Kidney (tissue), 14 donors: Measurements from ENCODE around the gene ZBTB7C. TPM values are rescaled to one million over a fixed set of nuclear protein-coding genes. Genes with fewer than 3 reads are reported as not detected.

Experiments
- DNase-seq, 5 donors: peaks; one replicate each; pipeline ENCODE4 v3.0.0-alpha.2; 2013 to 2020
- FAIRE-seq: peaks from 2 replicates; lab custom pipeline; 2012; peaks lifted over from hg19 to GRCh38; lab: Jason Lieb, UNC
- H3K27ac ChIP-seq, 2 donors: one replicate each; pipeline ENCODE4 v1.7.0; 2013; ENCODE audit warnings: low read depth in 2 of 2, low read length in 2 of 2, inconsistent platforms in 1 of 2
- H3K27me3 ChIP-seq: one replicate; pipeline ENCODE4 v1.7.1; 2013; ENCODE audit warnings: low read length, inconsistent platforms; ENCODE audit not compliant: control insufficient read depth, insufficient read depth
- H3K36me3 ChIP-seq, 3 donors: one replicate each; pipeline versions ENCODE4 v1.7.0 to v1.7.1; 2013; ENCODE audit warnings: low read length in 3 of 3, control low read depth in 1 of 3, inconsistent platforms in 1 of 3; ENCODE audit not compliant: insufficient read depth in 3 of 3, control insufficient read depth in 2 of 3
- H3K4me1 ChIP-seq, 3 donors: one replicate each; pipeline versions ENCODE4 v1.7.0 to v1.7.1; 2013; ENCODE audit warnings: low read length in 3 of 3, inconsistent platforms in 1 of 3, low read depth in 1 of 3; ENCODE audit not compliant: control insufficient read depth in 2 of 3, insufficient read depth in 2 of 3
- H3K4me3 ChIP-seq, 3 donors: one replicate each; pipeline versions ENCODE4 v1.7.0 to v1.8.1; 2013; ENCODE audit warnings: low read length in 3 of 3, control low read depth in 1 of 3, inconsistent platforms in 1 of 3
- H3K9ac ChIP-seq, 3 donors: one replicate each; pipeline versions ENCODE4 v1.7.0 to v1.7.1; 2013; ENCODE audit warnings: low read length in 3 of 3, control low read depth in 1 of 3, inconsistent platforms in 1 of 3
- H3K9me3 ChIP-seq, 3 donors: one replicate each; pipeline versions ENCODE4 v1.7.0 to v1.7.1; 2013; ENCODE audit warnings: low read length in 3 of 3, control low read depth in 1 of 3, inconsistent platforms in 1 of 3; ENCODE audit not compliant: control insufficient read depth in 2 of 3, insufficient read depth in 1 of 3
- CTCF ChIP-seq: IDR thresholded peaks from 3 replicates; pipeline ENCODE4 v1.5.1; 2012; ENCODE audit warnings: mild to moderate bottlenecking, moderate library complexity, borderline replicate concordance; ENCODE audit not compliant: insufficient read depth; ENCODE audit errors: extremely low read depth
- intact Hi-C: fragments of 100-400 bp; cut with DNase I; formaldehyde crosslinking; loops from one replicate; pipeline ENCODE4 v1.11.1; 2022
- polyA plus RNA-seq: library from polyadenylated mRNA; stranded (reverse); fragments of 350-450 nt; fragmentation: Illumina TruSeq; extraction: RNeasy Lipid Tissue Mini Kit (QIAGEN cat#74804); gene quantifications from one replicate; pipeline ENCODE4 v1.2.3, GENCODE V29; 2014; ENCODE audit warnings: low read depth, low replicate concordance; ENCODE audit not compliant: insufficient read depth
- total RNA-seq: library from RNA; stranded (reverse); fragmentation: NEBNext Ultra II Directional; extraction: Animal tissue kit (Norgen Biotek cat#: 25700); gene quantifications from one replicate; pipeline ENCODE4 v1.2.1, GENCODE V29; 2021
- donor health status: control.
- donor health status: control.
- donor health status: control.
- donor health status: control.
- donor health status: control.
- donor health status: DM: yes; HTN: yes; CAD: no.
- donor health status: Normal renal cell carcinoma (clear cell type).

Gene ZBTB7C
- total and polyA plus RNA-seq, 2 donors from 2014 or later = 1.8 to 13.8 TPM

- Histone ChIP-seq H3K36me3 (no peaks in the 10 kb centered on the region), H3K27me3 (no peaks in the 10 kb centered on the region), H3K27ac (no peak overlapping the region), H3K9me3 (no peaks in the 10 kb centered on the region), H3K9ac (no peak overlapping the region), H3K4me1 (no peaks in the 10 kb centered on the region), H3K4me3 (no peak overlapping the region)
- intact Hi-C loops = no loop called here
- FAIRE-seq (no peak), DNase-seq (no peak)
- TF ChIP-seq CTCF = no peak
Measured at GRCh38 chr18:48202006-48202348, 207.2 kb downstream of the ZBTB7C start.

- Histone ChIP-seq H3K4me3 (no peak overlapping the region), H3K9me3 (no peaks in the 10 kb centered on the region), H3K27ac (no peak overlapping the region), H3K9ac (no peak overlapping the region), H3K4me1 (no peaks in the 10 kb centered on the region), H3K27me3 (no peaks in the 10 kb centered on the region), H3K36me3 (no peaks in the 10 kb centered on the region)
- DNase-seq (no peak), FAIRE-seq (no peak)
- intact Hi-C loops = no loop called here
- no peak for TF ChIP-seq CTCF
Measured at GRCh38 chr18:48201337-48202005, 207.7 kb downstream of the ZBTB7C start.

- FAIRE-seq (no peak), DNase-seq (no peak)
- no peak overlapping the region for H3K4me3 ChIP-seq
- intact Hi-C loops = no loop called here
- H3K27ac ChIP-seq = no peak overlapping the region
- H3K27me3 ChIP-seq = no peaks in the 10 kb centered on the region
- H3K9me3 ChIP-seq = no peaks in the 10 kb centered on the region
- no peaks in the 10 kb centered on the region for H3K36me3 ChIP-seq
- no peaks in the 10 kb centered on the region for H3K4me1 ChIP-seq
- no peak for TF ChIP-seq CTCF
- H3K9ac ChIP-seq = no peak overlapping the region
Measured at GRCh38 chr18:48200631-48201336, 208.4 kb downstream of the ZBTB7C start.
